ENCODE measurements around the gene OR10G2. TPM values are rescaled to one million over a fixed set of nuclear protein-coding genes. Genes with fewer than 3 reads are reported as not detected.

OR10G2 gene
- total and polyA plus RNA-seq, 2 donors from 2014 or later = not detected

GRCh38 chr14:21673718-21674117 lies 39.0 kb upstream of the OR10G2 start, which contains the start of gene OR4E1:
OR4E1 (minus strand) TSS chr14:21673818; CDS start chr14:21670935, 2,883 bp downstream.
- H3K4me1 ChIP-seq (ENCODE audit: control insufficient read depth in 2 of 3, insufficient read depth in 2 of 3, low read depth in 1 of 3, low read length in 3 of 3) = no peaks in the 10 kb centered on the region
- DNase-seq = no peak
- H3K9ac ChIP-seq (ENCODE audit: low read length in 3 of 3) = no peak within 1 kb of the TSS
- H3K27me3 ChIP-seq (ENCODE audit: control insufficient read depth, insufficient read depth, low read length) = no peaks in the 10 kb centered on the region
- peaks cover 0 to 10% (median 4%) of the 10 kb centered on the region in 3 donors for H3K9me3 ChIP-seq (ENCODE audit: control insufficient read depth in 2 of 3, insufficient read depth in 1 of 3, low read length in 3 of 3)
- H3K27ac ChIP-seq (ENCODE audit: low read depth in 2 of 2, low read length in 2 of 2) = no peak within 1 kb of the TSS
- no peak within 1 kb of the TSS for H3K4me3 ChIP-seq (ENCODE audit: low read length in 3 of 3)
- intact Hi-C loops (cut with DNase I) = no loop called here
- no peak for FAIRE-seq
- H3K36me3 ChIP-seq (ENCODE audit: control insufficient read depth in 2 of 3, insufficient read depth in 3 of 3, low read length in 3 of 3) = no peaks in the 10 kb centered on the region
- TF ChIP-seq CTCF (IDR thresholded peaks at IDR 0.05; ENCODE audit: borderline replicate concordance, extremely low read depth, insufficient read depth) = no peak

- Histone ChIP-seq H3K4me1 (ENCODE audit: control insufficient read depth in 2 of 3, insufficient read depth in 2 of 3, low read depth in 1 of 3, low read length in 3 of 3) (no peaks in the 10 kb centered on the region), H3K27ac (ENCODE audit: low read depth in 2 of 2, low read length in 2 of 2) (no peak overlapping the region), H3K27me3 (ENCODE audit: control insufficient read depth, insufficient read depth, low read length) (no peaks in the 10 kb centered on the region), H3K9ac (ENCODE audit: low read length in 3 of 3) (no peak overlapping the region), H3K36me3 (ENCODE audit: control insufficient read depth in 2 of 3, insufficient read depth in 3 of 3, low read length in 3 of 3) (no peaks in the 10 kb centered on the region), H3K9me3 (ENCODE audit: control insufficient read depth in 2 of 3, insufficient read depth in 1 of 3, low read length in 3 of 3) (peaks cover 0 to 10% (median 4%) of the 10 kb centered on the region in 3 donors), H3K4me3 (ENCODE audit: low read length in 3 of 3) (no peak overlapping the region)
- intact Hi-C loops (cut with DNase I) = no loop called here
- FAIRE-seq (no peak), DNase-seq (no peak)
- no peak for TF ChIP-seq CTCF (IDR thresholded peaks at IDR 0.05; ENCODE audit: borderline replicate concordance, extremely low read depth, insufficient read depth)
Observed at GRCh38 chr14:21672116-21672515, 37.4 kb upstream of the OR10G2 start.

GRCh38 chr14:21671371-21671770 lies 36.6 kb upstream of the OR10G2 start:
- DNase-seq (no peak), FAIRE-seq (no peak)
- intact Hi-C loops (cut with DNase I) = no loop called here
- Histone ChIP-seq H3K27ac (ENCODE audit: low read depth in 2 of 2, low read length in 2 of 2) (no peak overlapping the region), H3K9ac (ENCODE audit: low read length in 3 of 3) (no peak overlapping the region), H3K4me3 (ENCODE audit: low read length in 3 of 3) (no peak overlapping the region), H3K27me3 (ENCODE audit: control insufficient read depth, insufficient read depth, low read length) (no peaks in the 10 kb centered on the region), H3K9me3 (ENCODE audit: control insufficient read depth in 2 of 3, insufficient read depth in 1 of 3, low read length in 3 of 3) (peaks cover 0 to 10% (median 4%) of the 10 kb centered on the region in 3 donors), H3K36me3 (ENCODE audit: control insufficient read depth in 2 of 3, insufficient read depth in 3 of 3, low read length in 3 of 3) (no peaks in the 10 kb centered on the region), H3K4me1 (ENCODE audit: control insufficient read depth in 2 of 3, insufficient read depth in 2 of 3, low read depth in 1 of 3, low read length in 3 of 3) (no peaks in the 10 kb centered on the region)
- no peak for TF ChIP-seq CTCF (IDR thresholded peaks at IDR 0.05; ENCODE audit: borderline replicate concordance, extremely low read depth, insufficient read depth)

GRCh38 chr14:21669284-21669683 lies 34.5 kb upstream of the OR10G2 start:
- no peaks in the 10 kb centered on the region for H3K4me1 ChIP-seq (ENCODE audit: control insufficient read depth in 2 of 3, insufficient read depth in 2 of 3, low read depth in 1 of 3, low read length in 3 of 3)
- TF ChIP-seq CTCF (IDR thresholded peaks at IDR 0.05; ENCODE audit: borderline replicate concordance, extremely low read depth, insufficient read depth) = no peak
- no peaks in the 10 kb centered on the region for H3K27me3 ChIP-seq (ENCODE audit: control insufficient read depth, insufficient read depth, low read length)
- FAIRE-seq (no peak), DNase-seq (no peak)
- no peak overlapping the region for H3K9ac ChIP-seq (ENCODE audit: low read length in 3 of 3)
- intact Hi-C loops (cut with DNase I) = no loop called here
- H3K36me3 ChIP-seq (ENCODE audit: control insufficient read depth in 2 of 3, insufficient read depth in 3 of 3, low read length in 3 of 3) = no peaks in the 10 kb centered on the region
- H3K27ac ChIP-seq (ENCODE audit: low read depth in 2 of 2, low read length in 2 of 2) = no peak overlapping the region
- H3K4me3 ChIP-seq (ENCODE audit: low read length in 3 of 3) = no peak overlapping the region
- no peaks in the 10 kb centered on the region for H3K9me3 ChIP-seq (ENCODE audit: control insufficient read depth in 2 of 3, insufficient read depth in 1 of 3, low read length in 3 of 3)

Data from kidney (tissue), 14 donors.